HUES64 (cell line): ENCODE measurements around the gene NEGR1.

ENCODE experiments used
- H3K27ac ChIP-seq: 2 replicates; pipeline ENCODE4 v1.7.0; 2013; ENCODE audit warnings: low read depth, low read length, inconsistent platforms
- H3K27me3 ChIP-seq: 2 replicates; pipeline ENCODE4 v1.6.1; 2013; ENCODE audit warnings: mild to moderate bottlenecking, low read length; ENCODE audit not compliant: insufficient read depth
- H3K36me3 ChIP-seq: 2 replicates; pipeline ENCODE4 v1.6.1; 2013; ENCODE audit warnings: mild to moderate bottlenecking, low read length; ENCODE audit not compliant: insufficient read depth
- H3K4me1 ChIP-seq: 2 replicates; pipeline ENCODE4 v1.6.1; 2013; ENCODE audit warnings: mild to moderate bottlenecking, low read length, moderate library complexity; ENCODE audit not compliant: insufficient read depth
- H3K4me3 ChIP-seq: 2 replicates; pipeline ENCODE4 v1.5.1; 2013; ENCODE audit warnings: mild to moderate bottlenecking, low read length, moderate library complexity
- H3K9ac ChIP-seq: 2 replicates; pipeline ENCODE4 v1.6.1; 2013; ENCODE audit warnings: mild to moderate bottlenecking, low read depth, low read length
- H3K9me3 ChIP-seq: 2 replicates; pipeline ENCODE4 v1.6.1; 2013; ENCODE audit warnings: low read depth, low read length; ENCODE audit not compliant: insufficient read depth
- WGBS: fragments of 150-250, 120-280 bp; methylation state at CpG from one replicate; pipeline ENCODE4 v1.1.7; 2013; ENCODE audit warnings: missing lambda C conversion rate; 5-methylcytosine and 5-hydroxymethylcytosine counted together

The NEGR1 gene

GRCh38 chr1:71809085-71809484 is 473.3 kb downstream of the NEGR1 start:
- H3K27ac ChIP-seq, result no peak overlapping the region
- H3K4me3 ChIP-seq, result no peak overlapping the region
- no peaks in the 10 kb centered on the region for H3K9me3 ChIP-seq
- H3K27me3 ChIP-seq, result no peaks in the 10 kb centered on the region
- no peak overlapping the region for H3K9ac ChIP-seq
- WGBS, result 97% methylated on average over 2 of the region's 3 CpGs
- H3K4me1 ChIP-seq, result no peaks in the 10 kb centered on the region
- H3K36me3 ChIP-seq, result no peaks in the 10 kb centered on the region

- Histone ChIP-seq H3K27ac (no peak overlapping the region), H3K9me3 (no peaks in the 10 kb centered on the region), H3K4me1 (no peaks in the 10 kb centered on the region), H3K4me3 (no peak overlapping the region), H3K27me3 (no peaks in the 10 kb centered on the region), H3K9ac (no peak overlapping the region), H3K36me3 (no peaks in the 10 kb centered on the region)
- 87% methylated on average over 2 of the region's 2 CpGs for WGBS
Observed at GRCh38 chr1:71804140-71804539, 478.2 kb downstream of the NEGR1 start.

- H3K4me3 ChIP-seq, result no peak overlapping the region
- H3K9me3 ChIP-seq, result no peaks in the 10 kb centered on the region
- H3K36me3 ChIP-seq, result no peaks in the 10 kb centered on the region
- no peak overlapping the region for H3K9ac ChIP-seq
- H3K27ac ChIP-seq, result no peak overlapping the region
- no peaks in the 10 kb centered on the region for H3K27me3 ChIP-seq
- H3K4me1 ChIP-seq, result no peaks in the 10 kb centered on the region; the same call in 1 of the 2 replicates
Observed at GRCh38 chr1:71796006-71796405, 486.3 kb downstream of the NEGR1 start.

- 100% methylated on average over 1 of the region's 1 CpG for WGBS
Observed at GRCh38 chr1:71792264-71792663, 490.1 kb downstream of the NEGR1 start.

GRCh38 chr1:71788113-71788512 is 494.2 kb downstream of the NEGR1 start:
- Histone ChIP-seq H3K4me3 (no peak overlapping the region), H3K27me3 (no peaks in the 10 kb centered on the region), H3K27ac (no peak overlapping the region), H3K9me3 (no peaks in the 10 kb centered on the region), H3K4me1 (no peaks in the 10 kb centered on the region), H3K36me3 (no peaks in the 10 kb centered on the region), H3K9ac (no peak overlapping the region)
- WGBS, result 90% methylated on average over 1 of the region's 1 CpG

More at GRCh38 chr1:71792264-71792663, 490.1 kb downstream of the NEGR1 start:
- Histone ChIP-seq H3K4me1 (no peaks in the 10 kb centered on the region; the same call in 1 of the 2 replicates), H3K9ac (no peak overlapping the region), H3K9me3 (no peaks in the 10 kb centered on the region), H3K27ac (no peak overlapping the region), H3K4me3 (no peak overlapping the region), H3K27me3 (no peaks in the 10 kb centered on the region), H3K36me3 (no peaks in the 10 kb centered on the region)

- no peak overlapping the region for H3K27ac ChIP-seq
- H3K4me1 ChIP-seq, result no peaks in the 10 kb centered on the region
- H3K4me3 ChIP-seq, result no peak overlapping the region
- no peaks in the 10 kb centered on the region for H3K36me3 ChIP-seq
- no peaks in the 10 kb centered on the region for H3K9me3 ChIP-seq
- H3K27me3 ChIP-seq, result no peaks in the 10 kb centered on the region
- no peak overlapping the region for H3K9ac ChIP-seq
- 100% methylated on average over 1 of the region's 1 CpG for WGBS
Observed at GRCh38 chr1:71787699-71788098, 494.6 kb downstream of the NEGR1 start.

- 100% methylated on average over 1 of the region's 1 CpG for WGBS
Observed at GRCh38 chr1:71786218-71786617, 496.1 kb downstream of the NEGR1 start.

GRCh38 chr1:71785450-71785849 is 496.9 kb downstream of the NEGR1 start:
- Histone ChIP-seq H3K9me3 (no peaks in the 10 kb centered on the region), H3K27ac (no peak overlapping the region), H3K9ac (no peak overlapping the region)

More at GRCh38 chr1:71786218-71786617, 496.1 kb downstream of the NEGR1 start:
- Histone ChIP-seq H3K4me1 (no peaks in the 10 kb centered on the region), H3K27ac (no peak overlapping the region), H3K4me3 (no peak overlapping the region), H3K9me3 (no peaks in the 10 kb centered on the region), H3K27me3 (no peaks in the 10 kb centered on the region), H3K9ac (no peak overlapping the region), H3K36me3 (no peaks in the 10 kb centered on the region)

GRCh38 chr1:71785000-71785399 is 497.3 kb downstream of the NEGR1 start:
- 94% methylated on average over 2 of the region's 3 CpGs for WGBS
- H3K4me3 ChIP-seq, result no peak overlapping the region
- no peaks in the 10 kb centered on the region for H3K9me3 ChIP-seq
- H3K4me1 ChIP-seq, result no peaks in the 10 kb centered on the region; the same call in 1 of the 2 replicates
- no peaks in the 10 kb centered on the region for H3K36me3 ChIP-seq
- H3K27me3 ChIP-seq, result no peaks in the 10 kb centered on the region
- H3K9ac ChIP-seq, result no peak overlapping the region
- no peak overlapping the region for H3K27ac ChIP-seq

More at GRCh38 chr1:71785450-71785849, 496.9 kb downstream of the NEGR1 start:
- no peak overlapping the region for H3K4me3 ChIP-seq
- H3K4me1 ChIP-seq, result no peaks in the 10 kb centered on the region; the same call in 1 of the 2 replicates
- H3K36me3 ChIP-seq, result no peaks in the 10 kb centered on the region
- H3K27me3 ChIP-seq, result no peaks in the 10 kb centered on the region

GRCh38 chr1:71784241-71784640 is 498.1 kb downstream of the NEGR1 start:
- Histone ChIP-seq H3K9me3 (no peaks in the 10 kb centered on the region), H3K27ac (no peak overlapping the region), H3K27me3 (no peaks in the 10 kb centered on the region), H3K9ac (no peak overlapping the region), H3K36me3 (no peaks in the 10 kb centered on the region), H3K4me3 (no peak overlapping the region), H3K4me1 (no peaks in the 10 kb centered on the region; the same call in 1 of the 2 replicates)
- WGBS, result 100% methylated on average over 1 of the region's 1 CpG

GRCh38 chr1:71783071-71783470 is 499.3 kb downstream of the NEGR1 start:
- Histone ChIP-seq H3K4me3 (no peak overlapping the region), H3K9ac (no peak overlapping the region), H3K36me3 (no peaks in the 10 kb centered on the region), H3K4me1 (no peaks in the 10 kb centered on the region; the same call in 1 of the 2 replicates), H3K27ac (no peak overlapping the region), H3K27me3 (no peaks in the 10 kb centered on the region), H3K9me3 (no peaks in the 10 kb centered on the region)
- 85% methylated on average over 2 of the region's 2 CpGs for WGBS

GRCh38 chr1:71781450-71781849 is 500.9 kb downstream of the NEGR1 start:
- 94% methylated on average over 2 of the region's 4 CpGs for WGBS
- no peaks in the 10 kb centered on the region for H3K9me3 ChIP-seq
- H3K27ac ChIP-seq, result no peak overlapping the region
- H3K27me3 ChIP-seq, result no peaks in the 10 kb centered on the region
- H3K36me3 ChIP-seq, result no peaks in the 10 kb centered on the region
- no peak overlapping the region for H3K9ac ChIP-seq
- no peak overlapping the region for H3K4me3 ChIP-seq
- H3K4me1 ChIP-seq, result no peaks in the 10 kb centered on the region; the same call in 1 of the 2 replicates
